Keratinocyte (primary cell): ENCODE data around the gene CALCOCO1.

Experiments
- EZH2 ChIP-seq: IDR thresholded peaks from one replicate; pipeline ENCODE4 v1.6.1; 2012; ENCODE audit warnings: inconsistent platforms, mild to moderate bottlenecking, low read length, moderate library complexity
- TF ChIP-seq, protein P1 (sequence below), 3 experiments: IDR thresholded peaks in 1 of 3; conservative IDR thresholded peaks in 1 of 3; optimal IDR thresholded peaks in 1 of 3; 2 replicates in 2 of 3; 3 replicates in 1 of 3; pipeline versions ENCODE3 to v1.5.1; 2011; ENCODE audit warnings: low read length in 3 of 3, mild to moderate bottlenecking in 3 of 3, moderate library complexity in 2 of 3, control low read depth in 1 of 3, inconsistent platforms in 1 of 3; ENCODE audit not compliant: insufficient read depth in 2 of 3; ENCODE audit errors: extremely low read depth in 1 of 3

DNA sequence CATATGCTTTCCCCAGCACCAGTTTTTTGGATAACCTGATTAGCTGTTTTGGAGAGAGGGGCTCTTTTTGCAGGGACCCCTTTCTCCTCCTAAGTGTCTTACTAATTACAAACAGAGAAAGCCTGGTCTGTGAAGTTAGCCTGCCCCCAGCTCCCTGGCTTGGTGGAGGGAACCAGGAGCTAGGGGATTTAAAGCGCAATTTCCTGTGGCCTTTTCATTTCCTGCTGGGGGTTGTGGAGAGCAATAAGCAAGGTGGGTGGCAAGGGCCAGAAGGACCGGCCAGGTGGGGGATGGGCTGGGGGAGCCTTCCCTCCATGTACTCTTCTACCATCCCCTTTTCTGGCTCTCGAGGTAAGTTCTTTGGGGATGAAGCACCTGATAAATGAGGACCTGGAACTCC lies 28.6 kb upstream of the CALCOCO1 start:
- TF ChIP-seq, protein P1, sequence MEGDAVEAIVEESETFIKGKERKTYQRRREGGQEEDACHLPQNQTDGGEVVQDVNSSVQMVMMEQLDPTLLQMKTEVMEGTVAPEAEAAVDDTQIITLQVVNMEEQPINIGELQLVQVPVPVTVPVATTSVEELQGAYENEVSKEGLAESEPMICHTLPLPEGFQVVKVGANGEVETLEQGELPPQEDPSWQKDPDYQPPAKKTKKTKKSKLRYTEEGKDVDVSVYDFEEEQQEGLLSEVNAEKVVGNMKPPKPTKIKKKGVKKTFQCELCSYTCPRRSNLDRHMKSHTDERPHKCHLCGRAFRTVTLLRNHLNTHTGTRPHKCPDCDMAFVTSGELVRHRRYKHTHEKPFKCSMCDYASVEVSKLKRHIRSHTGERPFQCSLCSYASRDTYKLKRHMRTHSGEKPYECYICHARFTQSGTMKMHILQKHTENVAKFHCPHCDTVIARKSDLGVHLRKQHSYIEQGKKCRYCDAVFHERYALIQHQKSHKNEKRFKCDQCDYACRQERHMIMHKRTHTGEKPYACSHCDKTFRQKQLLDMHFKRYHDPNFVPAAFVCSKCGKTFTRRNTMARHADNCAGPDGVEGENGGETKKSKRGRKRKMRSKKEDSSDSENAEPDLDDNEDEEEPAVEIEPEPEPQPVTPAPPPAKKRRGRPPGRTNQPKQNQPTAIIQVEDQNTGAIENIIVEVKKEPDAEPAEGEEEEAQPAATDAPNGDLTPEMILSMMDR (optimal IDR thresholded peaks at IDR 0.05 in 1 of 3, IDR thresholded peaks at IDR 0.05 in 1 of 3, conservative IDR thresholded peaks at IDR 0.05 in 1 of 3; ENCODE audit: extremely low read depth in 1 of 3, insufficient read depth in 2 of 3, low read length in 3 of 3): no peak
- TF ChIP-seq EZH2: no peak
